Motor neuron (in vitro differentiated cells): ENCODE data around the gene RBPJL. TPM values are rescaled to one million over a fixed set of nuclear protein-coding genes. Genes with fewer than 3 reads are reported as not detected.

ENCODE experiments used
- ATAC-seq, 8 experiments: fragments of 200-7000 bp; cut with Tn5 transposase; replicated peaks in 6 of 8; 2 replicates each; pipeline ENCODE4 v1.8.0; 2021; ENCODE audit warnings: mild to moderate bottlenecking in 8 of 8, moderate library complexity in 8 of 8
- H3K27ac ChIP-seq, 2 donors: fragments of 250-450 bp; sonication (Bioruptor Pico); 2 replicates each; pipeline ENCODE4 v1.9.0; 2021; ENCODE audit warnings: antibody characterized with exemption in 2 of 2, mild to moderate bottlenecking in 2 of 2, moderate library complexity in 1 of 2
- H3K4me1 ChIP-seq, 2 donors: fragments of 250-450 bp; sonication (Bioruptor Pico); replicated peaks in 1 of 2; 2 replicates each; pipeline ENCODE4 v1.6.1; 2021; ENCODE audit warnings: antibody characterized with exemption in 2 of 2, mild to moderate bottlenecking in 2 of 2, moderate library complexity in 1 of 2
- H3K4me3 ChIP-seq, 5 donors: fragments of 250-450 bp; sonication (Bioruptor Pico); 2 replicates each; pipeline ENCODE4 v1.9.0; 2021; ENCODE audit warnings: antibody characterized with exemption in 5 of 5, mild to moderate bottlenecking in 5 of 5, moderate library complexity in 4 of 5
- WGBS, 10 experiments: fragments of 450-650 bp; shearing (Covaris generic); methylation state at CpG; one replicate each; pipeline ENCODE4 v1.0.0; 2022; 5-methylcytosine and 5-hydroxymethylcytosine counted together
- in situ Hi-C, 9 experiments: fragments of 400-800 bp; cut with MboI; loops; one replicate each; pipeline ENCODE4 v1.15.0; 2021; ENCODE audit warnings: low sequenced_read_pairs in 9 of 9, low pct_unique_long_range_greater_than_20kb in 2 of 9; ENCODE audit not compliant: unreplicated experiment in 9 of 9
- total RNA-seq, 8 experiments: library from RNA; unstranded; fragments of 300-600 nt; gene quantifications; 2 replicates each; pipeline versions ENCODE4 v1.2.3 to v1.2.4, GENCODE V29; 2022

RBPJL gene
- total RNA-seq, 8 experiments from 2014 or later: 0.62 TPM; not detected in 7

- Histone ChIP-seq H3K27ac (no peak overlapping the region), H3K4me3 (no peak overlapping the region), H3K4me1 (peaks cover 12 to 29% of the 10 kb centered on the region in 2 donors)
- 17 to 86% (median 29%) methylated on average over 1 of the region's 1 CpG; no CpG with 5 or more reads in 5 of the 10 experiments for WGBS, 10 experiments
- no peak for ATAC-seq
- in situ Hi-C loops: no loop called here
Measured at GRCh38 chr20:45340951-45341350, 34.3 kb downstream of the RBPJL start.

- in situ Hi-C loops: no loop called here
- 60% methylated on average over 2 of the region's 3 CpGs; no CpG with 5 or more reads in 9 of the 10 experiments for whole genome bisulfite sequencing, 10 experiments
- ATAC-seq: no peak
- peak overlapping the region in 1 of 2 donors; percentile 70 for H3K27ac ChIP-seq
- H3K4me1 ChIP-seq: peaks cover 12 to 29% of the 10 kb centered on the region in 2 donors
- H3K4me3 ChIP-seq: no peak overlapping the region
Measured at GRCh38 chr20:45341579-45341938, 34.9 kb downstream of the RBPJL start.

GRCh38 chr20:45341939-45342854 lies 35.6 kb downstream of the RBPJL start:
- ATAC-seq: peak; percentile 6 to 92 (median 80)
- WGBS, 10 experiments: 12 to 38% (median 30%) methylated on average over 3 to 5 of the region's 16 CpGs; no CpG with 5 or more reads in 7 of the 10 experiments
- in situ Hi-C loops: no loop called here
- Histone ChIP-seq H3K4me3 (peak overlapping the region in 1 of 5 donors; percentile 7), H3K4me1 (peaks cover 12 to 35% of the 10 kb centered on the region in 2 donors), H3K27ac (peak overlapping the region in 1 of 2 donors; percentile 70)

GRCh38 chr20:45342855-45343531 lies 36.4 kb downstream of the RBPJL start:
- WGBS, 10 experiments: 42 to 100% (median 58%) methylated on average over 1 to 6 of the region's 6 CpGs; no CpG with 5 or more reads in 2 of the 10 experiments
- Histone ChIP-seq H3K27ac (no peak overlapping the region), H3K4me3 (no peak overlapping the region), H3K4me1 (peaks cover 12 to 38% of the 10 kb centered on the region in 2 donors)
- in situ Hi-C loops: no loop called here
- ATAC-seq: no peak

- 56 to 80% (median 60%) methylated on average over 2 to 3 of the region's 6 CpGs; no CpG with 5 or more reads in 5 of the 10 experiments for WGBS, 10 experiments
- in situ Hi-C loops: no loop called here
- peaks cover 12 to 41% of the 10 kb centered on the region in 2 donors for H3K4me1 ChIP-seq
- ATAC-seq: peak in 3 of 8 experiments; percentile 4 to 35 (median 5)
- H3K27ac ChIP-seq: no peak overlapping the region
- H3K4me3 ChIP-seq: no peak overlapping the region
Measured at GRCh38 chr20:45343532-45344167, 37.0 kb downstream of the RBPJL start.

- no peak overlapping the region for H3K27ac ChIP-seq
- ATAC-seq: peak in 7 of 8 experiments; percentile 7 to 65 (median 32)
- WGBS, 10 experiments: 10 to 100% (median 49%) methylated on average over 1 to 7 of the region's 9 CpGs; no CpG with 5 or more reads in 2 of the 10 experiments
- peaks cover 12 to 42% of the 10 kb centered on the region in 2 donors for H3K4me1 ChIP-seq
- no peak overlapping the region for H3K4me3 ChIP-seq
- in situ Hi-C loops: no loop called here
Measured at GRCh38 chr20:45344168-45344860, 37.7 kb downstream of the RBPJL start.

GRCh38 chr20:45345104-45345936 lies 38.7 kb downstream of the RBPJL start:
- no peak overlapping the region for H3K4me3 ChIP-seq
- H3K4me1 ChIP-seq: peaks cover 12 to 42% of the 10 kb centered on the region in 2 donors
- no peak overlapping the region for H3K27ac ChIP-seq
- in situ Hi-C loops: no loop called here
- ATAC-seq: no peak
- 38 to 86% (median 66%) methylated on average over 1 to 7 of the region's 9 CpGs; no CpG with 5 or more reads in 2 of the 10 experiments for WGBS, 10 experiments

GRCh38 chr20:45346291-45346718 lies 39.7 kb downstream of the RBPJL start:
- no peak overlapping the region for H3K27ac ChIP-seq
- 36 to 100% (median 85%) methylated on average over 1 to 2 of the region's 3 CpGs; no CpG with 5 or more reads in 5 of the 10 experiments for WGBS, 10 experiments
- no peak for ATAC-seq
- in situ Hi-C loops: no loop called here
- peaks cover 12 to 35% of the 10 kb centered on the region in 2 donors for H3K4me1 ChIP-seq
- H3K4me3 ChIP-seq: no peak overlapping the region

- WGBS, 10 experiments: 26 to 100% (median 58%) methylated on average over 1 to 5 of the region's 5 CpGs; no CpG with 5 or more reads in 1 of the 10 experiments
Measured at GRCh38 chr20:45346851-45347250, 40.2 kb downstream of the RBPJL start.

GRCh38 chr20:45347297-45347935 lies 40.8 kb downstream of the RBPJL start:
- ATAC-seq: peak in 2 of 8 experiments; percentile 3 to 14
- in situ Hi-C loops: no loop called here
- Histone ChIP-seq H3K4me3 (peak overlapping the region; percentile 18 to 42 (median 35)), H3K27ac (no peak overlapping the region), H3K4me1 (peaks cover 5 to 24% of the 10 kb centered on the region in 2 donors)
- WGBS, 10 experiments: 0 to 80% (median 31%) methylated on average over 1 to 4 of the region's 10 CpGs; no CpG with 5 or more reads in 4 of the 10 experiments

More at GRCh38 chr20:45346851-45347250, 40.2 kb downstream of the RBPJL start:
- H3K4me1 ChIP-seq: peaks cover 11 to 29% of the 10 kb centered on the region in 2 donors
- ATAC-seq: no peak
- in situ Hi-C loops: no loop called here
- no peak overlapping the region for H3K27ac ChIP-seq
- H3K4me3 ChIP-seq: peak overlapping the region in 1 of 5 donors; percentile 42
